Measurements from ENCODE around the gene KCNA10.
"Not testable (repeated sequence)": the region's sequence is repeated elsewhere in the genome, so short reads cannot be mapped to it uniquely, and the experiment has no call there.

KCNA10 gene

DNA sequence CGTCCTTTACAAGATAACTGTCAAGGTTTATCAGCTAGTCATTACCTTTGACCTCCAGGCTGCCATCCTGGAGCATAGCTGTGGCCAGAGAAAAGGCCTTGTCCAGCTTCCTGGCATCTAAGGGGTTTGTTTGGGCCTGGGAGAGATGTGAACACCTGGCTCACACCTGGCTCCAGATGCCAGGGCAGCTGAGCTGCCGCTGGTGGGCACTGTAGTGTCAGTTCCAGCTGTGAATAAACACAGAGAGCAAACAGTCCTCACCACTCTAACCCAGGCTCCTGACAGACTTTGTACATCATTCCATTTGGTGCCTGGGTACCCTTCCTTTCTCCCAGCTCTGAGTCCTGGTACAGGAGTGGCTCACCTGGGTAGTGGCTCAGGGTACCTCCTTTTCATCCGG is 14.3 kb upstream of the KCNA10 start:
- no peak for DNase-seq (ENCODE audit: low read depth)

GRCh38 chr1:110529011-110529410 is 10.0 kb upstream of the KCNA10 start:
- DNase-seq (ENCODE audit: low read depth) = no peak

DNA sequence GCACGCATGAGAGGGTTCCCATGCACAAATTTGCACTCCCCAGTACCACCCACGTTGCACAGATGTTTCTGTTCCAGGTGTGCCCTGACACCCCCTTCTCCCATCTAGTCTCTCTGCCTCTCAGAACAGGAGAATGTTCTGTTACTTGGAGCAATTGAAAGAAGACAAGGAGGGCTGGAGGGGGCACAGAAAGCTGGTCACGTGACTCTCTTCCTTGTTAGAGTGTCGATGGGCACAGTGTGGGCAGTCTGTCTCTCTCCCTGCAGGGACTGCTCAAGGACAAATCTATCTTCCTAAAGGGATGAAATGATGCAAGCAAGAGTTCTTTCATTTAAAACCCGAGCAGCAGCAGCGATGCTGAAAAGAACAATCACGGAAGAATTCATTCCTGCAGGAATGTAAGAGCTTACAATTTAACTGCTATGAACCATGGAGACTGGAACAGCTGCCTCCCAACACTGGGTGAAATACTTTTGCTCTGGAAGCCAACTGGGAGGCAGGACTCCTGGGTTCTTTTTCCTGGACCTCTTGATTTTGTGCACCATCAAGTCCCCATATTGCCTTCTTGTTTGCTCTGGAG is 7.3 kb upstream of the KCNA10 start:
- DNase-seq (ENCODE audit: low read depth) = no peak

DNA sequence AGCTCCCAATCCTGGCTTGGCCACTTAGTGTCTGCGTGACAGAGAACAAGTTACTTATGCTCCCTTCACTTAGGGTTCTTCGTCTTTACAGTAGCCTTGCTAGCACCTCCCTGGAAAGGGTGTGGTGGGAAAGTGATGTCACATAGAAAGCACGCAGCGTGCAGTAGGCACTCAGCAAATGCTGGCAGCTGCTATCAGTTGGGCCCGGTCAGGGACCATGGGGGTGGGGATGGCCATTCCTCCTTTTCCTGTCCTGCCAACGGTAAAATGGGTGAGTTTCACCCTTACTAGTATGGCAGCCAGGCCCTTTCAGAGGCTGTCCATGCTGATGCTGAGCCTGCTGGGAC is 6.2 kb upstream of the KCNA10 start:
- DNase-seq (ENCODE audit: low read depth) = no peak

DNA sequence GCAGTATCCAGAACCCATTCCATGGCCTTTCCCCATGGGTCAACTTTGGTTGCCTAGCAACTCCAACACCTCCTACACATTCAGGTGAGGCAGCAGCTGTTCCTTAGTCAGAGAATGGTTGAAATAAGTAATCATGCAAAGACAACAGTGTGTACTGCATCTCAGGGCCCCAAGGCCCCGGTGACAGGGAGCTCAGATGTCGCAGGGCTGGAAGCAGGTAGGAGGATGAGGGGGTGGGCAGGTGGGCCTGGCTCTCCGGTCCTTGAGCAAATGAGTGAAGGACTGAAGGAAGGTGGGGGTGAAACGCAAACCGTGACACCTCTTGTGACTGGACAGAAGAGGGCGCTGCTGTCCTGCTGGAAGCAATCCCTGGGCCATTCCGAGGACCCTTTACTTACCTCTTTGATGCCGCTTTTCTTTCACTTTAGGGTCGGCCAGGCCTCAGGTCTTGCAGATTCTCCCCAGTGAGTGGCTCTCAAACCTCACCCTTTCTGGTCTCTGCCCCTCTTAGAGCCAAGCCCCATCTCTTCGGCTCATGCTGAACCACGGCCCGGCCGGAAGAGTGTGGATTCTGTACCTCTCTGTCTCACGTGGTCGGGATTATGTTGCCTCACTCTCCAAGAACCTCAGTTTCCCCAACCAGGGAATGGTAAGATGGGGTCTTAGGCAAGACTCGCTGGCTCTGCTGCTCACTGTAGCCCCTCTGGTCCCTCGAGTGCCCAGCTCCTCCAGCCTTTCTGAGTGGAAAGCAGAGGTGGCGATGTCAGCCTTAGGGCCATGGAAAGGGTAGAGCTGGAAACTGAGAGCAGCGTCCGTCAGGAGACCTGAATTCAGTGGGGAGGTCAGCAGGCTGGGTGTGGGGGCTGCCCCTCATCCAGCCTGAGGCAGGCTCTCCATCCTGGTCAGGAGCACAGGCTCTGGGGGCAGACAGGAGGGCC is 5.6 kb upstream of the KCNA10 start:
- DNase-seq (ENCODE audit: low read depth) = peak; percentile 4

GRCh38 chr1:110523011-110523410 is 4.0 kb upstream of the KCNA10 start:
- DNase-seq (ENCODE audit: low read depth) = no peak

- DNase-seq (ENCODE audit: low read depth) = no peak
Measured at GRCh38 chr1:110522560-110522959, 3.6 kb upstream of the KCNA10 start.

DNA sequence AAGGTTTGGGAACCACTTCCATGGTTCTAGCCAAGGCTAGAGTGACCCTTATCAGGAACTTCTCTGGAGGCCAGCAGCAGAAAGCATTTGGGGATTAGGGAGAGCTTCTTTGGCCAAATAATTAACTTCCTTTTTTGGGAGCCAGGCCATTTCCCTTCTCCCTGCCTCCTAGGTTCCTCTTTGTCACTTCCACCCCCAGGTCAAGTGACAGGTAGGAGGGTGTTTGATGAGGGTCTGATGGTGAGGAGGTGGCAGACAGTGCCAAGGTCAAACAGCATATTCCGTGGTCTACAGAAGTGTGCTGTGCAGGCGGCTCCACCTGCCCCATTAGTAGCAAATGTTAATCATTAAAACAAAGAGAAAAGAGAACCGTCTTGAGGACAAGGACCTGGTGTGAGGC is 1.9 kb upstream of the KCNA10 start:
- DNase-seq (ENCODE audit: low read depth) = no peak

GRCh38 chr1:110515891-110516290 is 3.1 kb downstream of the KCNA10 start:
- no peak for DNase-seq (ENCODE audit: low read depth)

- DNase-seq (ENCODE audit: low read depth) = no peak
Measured at GRCh38 chr1:110515041-110515440, 3.9 kb downstream of the KCNA10 start.

- DNase-seq (ENCODE audit: low read depth) = no peak
Measured at GRCh38 chr1:110513511-110513910, 5.5 kb downstream of the KCNA10 start.

DNA sequence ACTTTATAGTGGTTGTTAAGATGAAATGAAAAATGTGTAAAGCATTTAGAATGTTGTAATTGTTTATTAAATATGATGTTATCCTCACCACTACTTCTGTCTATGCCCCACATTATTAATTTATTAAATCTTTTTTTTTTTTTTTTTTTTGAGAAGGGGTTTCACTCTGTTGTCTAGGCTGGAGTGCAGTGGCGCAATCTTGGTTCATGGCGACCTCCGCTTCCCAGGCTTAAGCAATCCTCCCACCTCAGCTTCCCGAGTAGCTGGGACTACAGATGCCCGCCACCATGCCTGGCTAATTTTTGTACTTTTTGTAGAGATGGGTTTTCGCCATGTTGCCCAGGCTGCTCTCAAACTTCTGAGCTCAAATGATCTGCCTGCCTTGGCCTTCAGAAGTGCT is 7.5 kb downstream of the KCNA10 start:
- DNase-seq (ENCODE audit: low read depth) = no peak

GRCh38 chr1:110510921-110511320 is 8.1 kb downstream of the KCNA10 start:
- DNase-seq (ENCODE audit: low read depth) = not testable (repeated sequence)

DNA sequence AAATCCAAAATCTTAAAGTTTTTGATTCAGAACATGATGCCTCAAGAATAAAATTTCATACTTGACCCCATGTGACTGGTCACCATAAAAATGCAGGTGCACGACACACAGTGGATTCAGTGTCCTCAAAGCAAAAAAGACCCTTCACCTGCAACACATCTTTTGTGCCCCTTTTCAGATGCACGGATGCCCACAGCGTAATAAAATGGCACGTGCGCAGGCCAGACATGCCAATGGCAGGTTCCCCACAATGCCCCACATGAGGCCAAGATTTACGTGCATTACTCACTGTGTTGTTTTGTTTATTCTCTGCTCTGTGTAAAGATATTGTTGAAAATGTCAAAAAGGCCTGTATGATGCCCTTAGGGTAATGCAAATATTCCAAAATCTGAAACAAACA is 9.3 kb downstream of the KCNA10 start:
- no peak for DNase-seq (ENCODE audit: low read depth)

DNA sequence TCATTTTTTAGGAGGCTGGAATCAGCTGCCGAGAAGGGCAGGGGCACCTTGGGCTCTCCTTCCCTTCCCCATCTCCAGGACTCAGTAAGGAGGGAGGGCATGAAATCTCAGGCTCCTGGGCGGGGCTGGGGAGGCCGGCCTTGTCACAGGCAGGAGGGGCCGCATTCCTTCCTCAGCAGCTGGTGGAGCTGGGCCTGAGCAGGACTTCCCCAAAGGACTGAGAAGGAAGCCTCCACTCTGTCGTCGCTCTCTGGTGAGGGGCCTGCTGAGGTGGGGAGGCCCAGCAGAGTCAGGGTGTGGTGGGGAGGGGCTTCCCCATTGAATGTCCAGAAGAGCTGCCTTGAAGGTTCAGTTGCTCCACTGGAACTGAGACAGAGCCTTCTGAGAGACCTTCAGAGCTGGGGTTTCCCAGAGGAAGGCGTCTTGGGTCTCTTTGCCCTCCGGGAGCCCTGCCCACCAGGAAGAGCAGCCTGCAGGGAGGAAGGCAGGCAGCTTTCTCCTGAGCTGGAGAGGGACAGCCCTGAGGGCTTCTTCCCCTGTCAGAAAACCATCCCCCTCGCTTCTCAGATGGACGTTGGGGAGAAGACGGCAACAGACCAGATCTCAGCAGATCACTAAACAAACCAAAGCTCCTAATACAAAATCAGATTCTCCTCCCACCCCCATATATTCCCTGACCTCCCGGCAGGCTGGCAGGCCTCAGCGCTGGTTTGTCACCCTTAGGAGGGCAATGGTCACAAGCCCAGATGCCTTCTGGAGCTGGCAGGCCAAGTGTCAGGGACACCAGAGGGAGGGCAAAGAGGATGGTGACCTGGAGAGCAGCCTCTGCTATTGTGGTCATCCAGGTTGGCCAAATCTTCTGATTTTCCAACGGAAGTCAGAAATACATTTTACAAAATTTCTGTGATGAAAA is 10.7 kb downstream of the KCNA10 start:
- no peak for DNase-seq (ENCODE audit: low read depth)

- DNase-seq (ENCODE audit: low read depth) = no peak
Measured at GRCh38 chr1:110506541-110506940, 12.4 kb downstream of the KCNA10 start.

GRCh38 chr1:110505596-110505995 is 13.4 kb downstream of the KCNA10 start:
- DNase-seq (ENCODE audit: low read depth) = no peak

GRCh38 chr1:110504226-110504625 is 14.7 kb downstream of the KCNA10 start:
- no peak for DNase-seq (ENCODE audit: low read depth)

DNA sequence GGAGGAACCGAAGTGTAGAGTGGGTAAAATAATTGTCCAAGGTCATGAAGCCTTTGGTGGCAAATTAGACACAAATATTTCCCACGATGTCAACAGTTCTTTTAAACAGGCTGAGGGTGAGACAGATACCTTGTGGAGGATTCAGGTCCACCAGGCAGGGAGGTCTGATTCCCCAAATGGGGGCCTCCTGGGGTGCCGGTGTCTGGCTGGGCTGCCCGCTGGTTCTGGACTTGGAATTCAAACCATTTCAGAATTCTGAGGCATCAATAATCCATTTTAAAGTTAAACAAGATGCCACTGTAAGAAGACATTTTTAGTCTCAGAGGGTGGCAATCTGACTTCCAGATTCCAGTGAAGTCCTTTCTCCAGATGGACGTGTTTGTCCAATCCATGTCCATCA is 15.5 kb downstream of the KCNA10 start:
- DNase-seq (ENCODE audit: low read depth) = no peak

DNA sequence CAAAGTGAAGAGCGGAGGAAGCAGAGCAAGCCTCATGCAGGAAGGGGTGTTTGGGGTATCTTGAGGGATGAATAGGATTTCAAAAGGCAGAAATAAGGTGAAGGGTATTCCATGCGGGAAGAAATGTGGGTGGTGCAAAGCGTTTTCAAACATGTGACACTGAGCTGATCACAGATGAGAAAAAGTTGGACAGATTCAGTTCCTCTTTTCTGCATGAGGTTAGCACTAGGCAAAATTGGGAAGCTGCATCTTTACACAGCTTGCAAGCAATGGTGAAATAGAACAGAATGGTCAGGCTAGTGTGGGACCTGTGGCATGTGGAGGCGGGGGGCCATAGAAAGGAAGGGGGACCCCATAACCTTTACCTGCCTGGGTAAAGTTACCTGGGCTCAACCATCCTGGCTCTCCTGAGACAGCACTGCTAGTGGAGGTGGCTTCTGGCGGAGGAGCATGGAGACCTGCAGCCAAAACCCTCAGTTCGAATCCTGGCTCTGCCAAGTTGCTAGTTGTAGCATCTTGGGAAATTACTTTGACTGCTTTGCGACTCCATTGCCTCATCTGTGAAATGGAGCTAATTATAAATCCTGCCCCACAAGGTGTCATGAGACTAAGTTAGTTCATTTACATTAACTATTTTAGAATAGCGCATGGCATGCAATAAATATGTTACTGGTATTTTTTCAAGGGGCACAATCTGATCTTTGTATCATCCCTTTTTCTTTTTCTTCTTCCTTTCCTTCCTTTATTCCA is 16.4 kb downstream of the KCNA10 start:
- no peak for DNase-seq (ENCODE audit: low read depth)

- DNase-seq (ENCODE audit: low read depth) = no peak
Measured at GRCh38 chr1:110501488-110502132, 17.4 kb downstream of the KCNA10 start.
